HEK293 (cell line): ENCODE results near the gene DOK7.

ENCODE experiments used
- CTCF ChIA-PET: fragments of 350-600 bp; formaldehyde crosslinking; extraction: SDS; loops from one replicate; lab custom pipeline; 2021; ENCODE audit warnings: antibody characterized with exemption; lab: Yijun Ruan, JAX
- POLR2A ChIA-PET: fragments of 300-600 bp; formaldehyde crosslinking; extraction: SDS; loops from one replicate; lab custom pipeline; 2020; ENCODE audit warnings: antibody characterized with exemption, inconsistent platforms; lab: Yijun Ruan, JAX
- H3K27ac ChIP-seq: fragments of 200-500 bp; sonication (Bioruptor generic); 2 replicates; pipeline ENCODE4 v1.5.1; 2014; ENCODE audit warnings: low read depth, low read length, control low read depth, inconsistent platforms; ENCODE audit errors: extremely low read depth
- H3K36me3 ChIP-seq, 2 experiments: fragments of 200-500 bp in 1 of 2; sonication (Bioruptor generic) in 1 of 2; 1 replicate in 1 of 2; 2 replicates in 1 of 2; pipeline ENCODE4 v1.5.1; 2014 to 2017; ENCODE audit warnings: inconsistent platforms in 2 of 2, low read length in 2 of 2; ENCODE audit not compliant: control insufficient read depth in 2 of 2, insufficient read depth in 1 of 2
- H3K4me1 ChIP-seq: fragments of 200-500 bp; sonication (Bioruptor generic); 2 replicates; pipeline ENCODE4 v1.5.1; 2014; ENCODE audit warnings: mild to moderate bottlenecking, low read length, inconsistent platforms; ENCODE audit not compliant: control insufficient read depth, insufficient read depth
- H3K4me3 ChIP-seq: 2 replicates; pipeline ENCODE4 v1.5.1; 2011; ENCODE audit warnings: low read depth, mild to moderate bottlenecking, control low read depth, low read length, moderate library complexity
- H3K9me3 ChIP-seq: fragments of 200-500 bp; sonication (Bioruptor generic); 2 replicates; pipeline ENCODE4 v1.5.1; 2014; ENCODE audit warnings: low read depth, low read length, inconsistent platforms; ENCODE audit not compliant: control insufficient read depth, insufficient read depth
- TCF7L2 ChIP-seq: IDR thresholded peaks from 2 replicates; pipeline ENCODE4 v1.6.1; 2011; ENCODE audit warnings: low read depth, mild to moderate bottlenecking, inconsistent platforms, low read length, moderate library complexity, borderline replicate concordance
- TRIM28 ChIP-seq: IDR thresholded peaks from 2 replicates; pipeline ENCODE4 v1.6.1; 2011; ENCODE audit warnings: low read length, control low read depth, borderline replicate concordance
- ZIC2 ChIP-seq: fragments of 450-650 bp; formaldehyde crosslinking; IDR thresholded peaks from 2 replicates; pipeline ENCODE4 v1.5.1; 2016; ENCODE audit warnings: missing biosample characterization, missing genetic modification characterization
- ZNF366 ChIP-seq: fragments of 450-650 bp; formaldehyde crosslinking; conservative IDR thresholded peaks from 2 replicates; pipeline ENCODE4 v1.5.1; 2016; ENCODE audit warnings: missing biosample characterization, missing genetic modification characterization
- TF ChIP-seq, protein P1 (sequence below): fragments of 450-650 bp; formaldehyde crosslinking; IDR thresholded peaks from 2 replicates; pipeline ENCODE4 v1.5.1; 2016; ENCODE audit warnings: missing biosample characterization, missing genetic modification characterization
- TF ChIP-seq, protein P2 (sequence below): fragments of 450-650 bp; formaldehyde crosslinking; IDR thresholded peaks from 2 replicates; pipeline ENCODE4 v1.5.1; 2016; ENCODE audit warnings: missing biosample characterization, missing genetic modification characterization, borderline replicate concordance
- TF ChIP-seq, protein P3 (sequence below): fragments of 450-650 bp; formaldehyde crosslinking; IDR thresholded peaks from 2 replicates; pipeline ENCODE4 v1.5.1; 2016; ENCODE audit warnings: missing biosample characterization, missing genetic modification characterization, low read depth

DOK7 gene

DNA sequence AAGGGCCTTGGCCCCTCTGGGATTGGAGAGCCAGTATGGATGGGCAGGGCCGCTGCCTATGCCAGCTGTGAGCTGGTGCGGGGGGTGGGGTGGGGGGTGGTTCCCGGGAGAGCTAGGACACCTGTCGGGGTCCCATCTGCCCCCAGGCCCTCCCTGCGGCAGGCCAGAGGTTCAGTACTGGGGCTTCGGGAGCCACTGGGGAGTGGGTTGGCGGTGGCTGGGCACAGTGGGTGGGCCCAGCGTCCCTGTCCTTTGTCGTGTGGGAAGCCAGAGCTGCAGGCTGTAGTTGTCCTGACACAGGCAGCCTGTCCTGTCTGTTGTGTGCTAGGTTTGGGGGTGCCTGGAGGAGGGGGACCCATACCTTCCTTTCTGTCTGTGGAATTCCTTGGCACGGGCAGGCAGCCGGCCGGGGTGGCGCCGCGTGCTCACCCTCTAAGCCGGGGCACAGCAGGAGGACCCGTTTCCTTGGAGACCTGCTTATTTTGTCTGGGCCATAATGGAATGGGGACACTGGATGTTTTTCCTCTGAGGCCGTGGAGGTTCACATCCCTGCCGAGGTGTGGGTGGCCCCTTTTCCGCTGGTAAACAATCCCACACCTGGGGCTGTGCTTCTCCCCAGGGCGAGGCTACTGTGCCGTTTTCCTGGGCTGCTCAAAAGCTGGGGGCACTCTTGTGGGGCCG lies 14.8 kb downstream of the DOK7 start:
- ChIA-PET POLR2A (no interaction called here), CTCF (interaction anchor here (0.7 to 1.2 kb wide), 2 partner anchors 34 to 132 kb away, joined by 3 read pairs; no protein-coding TSS in a partner anchor)
- 0 out of 2 replicates have a peak, but pooled peaks have one; percentile 10 for TF ChIP-seq ZIC2 (tag by site-specific recombination)
- no peak for TF ChIP-seq TRIM28

DNA sequence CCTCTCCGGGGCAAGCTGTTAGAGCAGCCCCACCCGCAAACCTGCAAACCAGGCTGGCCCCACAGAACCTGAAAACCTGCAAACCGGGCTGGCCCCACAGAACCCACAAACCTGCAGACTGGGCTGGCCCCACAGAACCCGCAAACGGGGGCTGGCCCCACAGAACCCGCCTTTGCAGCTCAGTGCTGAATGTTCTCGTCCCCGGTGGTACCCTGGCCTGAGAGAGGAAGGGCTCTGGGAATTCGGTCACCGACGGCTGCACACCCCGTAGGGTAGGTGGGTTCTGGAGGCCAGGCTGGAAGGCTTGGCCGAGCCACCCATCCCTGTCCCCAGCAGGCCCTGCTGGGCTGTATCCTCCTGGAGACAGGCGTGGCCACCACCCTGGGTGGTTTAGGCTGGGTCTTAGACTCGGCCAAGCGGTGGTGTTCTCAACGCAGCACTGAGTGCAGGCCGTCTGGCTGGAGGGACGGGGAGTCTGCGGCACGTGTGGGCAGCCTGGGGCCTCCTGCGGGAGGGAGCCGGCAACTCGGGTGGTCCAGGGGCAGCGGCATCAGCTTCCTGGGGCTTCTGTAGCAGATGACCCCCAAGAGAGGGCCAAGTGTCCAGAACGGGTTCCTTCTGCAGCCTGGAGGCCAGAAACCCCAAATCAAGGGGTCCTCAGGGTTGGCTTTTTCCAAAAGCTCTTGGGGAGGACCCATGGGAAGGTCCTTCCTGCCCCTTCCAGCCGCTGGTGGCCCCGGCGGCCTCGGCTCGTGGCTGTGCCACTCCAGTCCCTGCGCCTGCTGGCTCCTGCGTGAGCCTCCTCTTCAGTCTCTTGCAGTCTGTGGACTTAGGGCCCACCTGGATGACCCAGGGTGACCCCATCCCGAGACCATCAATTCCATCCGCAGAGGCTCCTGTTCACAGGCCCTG lies 15.6 kb downstream of the DOK7 start:
- CTCF ChIA-PET: interaction anchor here (0.7 to 1.5 kb wide), 3 partner anchors 35 to 208 kb away, joined by 3 to 6 read pairs (median 3); no protein-coding TSS in a partner anchor
- no peaks in the 10 kb centered on the region for H3K36me3 ChIP-seq
- H3K27ac ChIP-seq: no peak overlapping the region
- H3K4me1 ChIP-seq: no peaks in the 10 kb centered on the region
- no peak overlapping the region for H3K4me3 ChIP-seq
- no peak for TF ChIP-seq TCF7L2
- TF ChIP-seq, protein P1, sequence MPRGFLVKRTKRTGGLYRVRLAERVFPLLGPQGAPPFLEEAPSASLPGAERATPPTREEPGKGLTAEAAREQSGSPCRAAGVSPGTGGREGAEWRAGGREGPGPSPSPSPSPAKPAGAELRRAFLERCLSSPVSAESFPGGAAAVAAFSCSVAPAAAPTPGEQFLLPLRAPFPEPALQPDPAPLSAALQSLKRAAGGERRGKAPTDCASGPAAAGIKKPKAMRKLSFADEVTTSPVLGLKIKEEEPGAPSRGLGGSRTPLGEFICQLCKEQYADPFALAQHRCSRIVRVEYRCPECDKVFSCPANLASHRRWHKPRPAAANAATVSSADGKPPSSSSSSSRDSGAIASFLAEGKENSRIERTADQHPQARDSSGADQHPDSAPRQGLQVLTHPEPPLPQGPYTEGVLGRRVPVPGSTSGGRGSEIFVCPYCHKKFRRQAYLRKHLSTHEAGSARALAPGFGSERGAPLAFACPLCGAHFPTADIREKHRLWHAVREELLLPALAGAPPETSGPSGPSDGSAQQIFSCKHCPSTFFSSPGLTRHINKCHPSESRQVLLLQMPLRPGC (tag by site-specific recombination): no peak
- TF ChIP-seq, protein P2, sequence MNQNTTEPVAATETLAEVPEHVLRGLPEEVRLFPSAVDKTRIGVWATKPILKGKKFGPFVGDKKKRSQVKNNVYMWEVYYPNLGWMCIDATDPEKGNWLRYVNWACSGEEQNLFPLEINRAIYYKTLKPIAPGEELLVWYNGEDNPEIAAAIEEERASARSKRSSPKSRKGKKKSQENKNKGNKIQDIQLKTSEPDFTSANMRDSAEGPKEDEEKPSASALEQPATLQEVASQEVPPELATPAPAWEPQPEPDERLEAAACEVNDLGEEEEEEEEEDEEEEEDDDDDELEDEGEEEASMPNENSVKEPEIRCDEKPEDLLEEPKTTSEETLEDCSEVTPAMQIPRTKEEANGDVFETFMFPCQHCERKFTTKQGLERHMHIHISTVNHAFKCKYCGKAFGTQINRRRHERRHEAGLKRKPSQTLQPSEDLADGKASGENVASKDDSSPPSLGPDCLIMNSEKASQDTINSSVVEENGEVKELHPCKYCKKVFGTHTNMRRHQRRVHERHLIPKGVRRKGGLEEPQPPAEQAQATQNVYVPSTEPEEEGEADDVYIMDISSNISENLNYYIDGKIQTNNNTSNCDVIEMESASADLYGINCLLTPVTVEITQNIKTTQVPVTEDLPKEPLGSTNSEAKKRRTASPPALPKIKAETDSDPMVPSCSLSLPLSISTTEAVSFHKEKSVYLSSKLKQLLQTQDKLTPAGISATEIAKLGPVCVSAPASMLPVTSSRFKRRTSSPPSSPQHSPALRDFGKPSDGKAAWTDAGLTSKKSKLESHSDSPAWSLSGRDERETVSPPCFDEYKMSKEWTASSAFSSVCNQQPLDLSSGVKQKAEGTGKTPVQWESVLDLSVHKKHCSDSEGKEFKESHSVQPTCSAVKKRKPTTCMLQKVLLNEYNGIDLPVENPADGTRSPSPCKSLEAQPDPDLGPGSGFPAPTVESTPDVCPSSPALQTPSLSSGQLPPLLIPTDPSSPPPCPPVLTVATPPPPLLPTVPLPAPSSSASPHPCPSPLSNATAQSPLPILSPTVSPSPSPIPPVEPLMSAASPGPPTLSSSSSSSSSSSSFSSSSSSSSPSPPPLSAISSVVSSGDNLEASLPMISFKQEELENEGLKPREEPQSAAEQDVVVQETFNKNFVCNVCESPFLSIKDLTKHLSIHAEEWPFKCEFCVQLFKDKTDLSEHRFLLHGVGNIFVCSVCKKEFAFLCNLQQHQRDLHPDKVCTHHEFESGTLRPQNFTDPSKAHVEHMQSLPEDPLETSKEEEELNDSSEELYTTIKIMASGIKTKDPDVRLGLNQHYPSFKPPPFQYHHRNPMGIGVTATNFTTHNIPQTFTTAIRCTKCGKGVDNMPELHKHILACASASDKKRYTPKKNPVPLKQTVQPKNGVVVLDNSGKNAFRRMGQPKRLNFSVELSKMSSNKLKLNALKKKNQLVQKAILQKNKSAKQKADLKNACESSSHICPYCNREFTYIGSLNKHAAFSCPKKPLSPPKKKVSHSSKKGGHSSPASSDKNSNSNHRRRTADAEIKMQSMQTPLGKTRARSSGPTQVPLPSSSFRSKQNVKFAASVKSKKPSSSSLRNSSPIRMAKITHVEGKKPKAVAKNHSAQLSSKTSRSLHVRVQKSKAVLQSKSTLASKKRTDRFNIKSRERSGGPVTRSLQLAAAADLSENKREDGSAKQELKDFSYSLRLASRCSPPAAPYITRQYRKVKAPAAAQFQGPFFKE (tag by site-specific recombination): no peak
- TF ChIP-seq ZNF366 (tag by site-specific recombination): no peak
- TF ChIP-seq, protein P3, sequence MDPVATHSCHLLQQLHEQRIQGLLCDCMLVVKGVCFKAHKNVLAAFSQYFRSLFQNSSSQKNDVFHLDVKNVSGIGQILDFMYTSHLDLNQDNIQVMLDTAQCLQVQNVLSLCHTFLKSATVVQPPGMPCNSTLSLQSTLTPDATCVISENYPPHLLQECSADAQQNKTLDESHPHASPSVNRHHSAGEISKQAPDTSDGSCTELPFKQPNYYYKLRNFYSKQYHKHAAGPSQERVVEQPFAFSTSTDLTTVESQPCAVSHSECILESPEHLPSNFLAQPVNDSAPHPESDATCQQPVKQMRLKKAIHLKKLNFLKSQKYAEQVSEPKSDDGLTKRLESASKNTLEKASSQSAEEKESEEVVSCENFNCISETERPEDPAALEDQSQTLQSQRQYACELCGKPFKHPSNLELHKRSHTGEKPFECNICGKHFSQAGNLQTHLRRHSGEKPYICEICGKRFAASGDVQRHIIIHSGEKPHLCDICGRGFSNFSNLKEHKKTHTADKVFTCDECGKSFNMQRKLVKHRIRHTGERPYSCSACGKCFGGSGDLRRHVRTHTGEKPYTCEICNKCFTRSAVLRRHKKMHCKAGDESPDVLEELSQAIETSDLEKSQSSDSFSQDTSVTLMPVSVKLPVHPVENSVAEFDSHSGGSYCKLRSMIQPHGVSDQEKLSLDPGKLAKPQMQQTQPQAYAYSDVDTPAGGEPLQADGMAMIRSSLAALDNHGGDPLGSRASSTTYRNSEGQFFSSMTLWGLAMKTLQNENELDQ (tag by site-specific recombination): no peak
- TF ChIP-seq, all 188 proteins: peak for 0
- POLR2A ChIA-PET: no interaction called here
- no peaks in the 10 kb centered on the region for H3K9me3 ChIP-seq

More for the DNA sequence above, 14.8 kb downstream of the DOK7 start:
- H3K9me3 ChIP-seq: no peaks in the 10 kb centered on the region
- H3K36me3 ChIP-seq: no peaks in the 10 kb centered on the region
- H3K27ac ChIP-seq: no peak overlapping the region
- no peak overlapping the region for H3K4me3 ChIP-seq
- no peaks in the 10 kb centered on the region for H3K4me1 ChIP-seq
